K562 (cell line): Measurements from ENCODE around the gene TTC5. TPM values are rescaled to one million over a fixed set of nuclear protein-coding genes. Genes with fewer than 3 reads are reported as not detected.
A peak's percentile ranks its signal among the peaks of the same experiment; 100 is the strongest.

Experiments used
- AFF4 ChIP-seq: sonication (generic); formaldehyde crosslinking; IDR thresholded peaks from 2 replicates; pipeline ENCODE4 v1.8.0; 2023; ENCODE audit warnings: mild to moderate bottlenecking, missing genetic modification reagents
- ARID1B ChIP-seq: fragments of 450-650 bp; IDR thresholded peaks from 2 replicates; pipeline ENCODE4 v1.6.1; 2016; ENCODE audit warnings: antibody characterized with exemption, mild to moderate bottlenecking, inconsistent platforms
- BRCA1 ChIP-seq, 2 experiments: fragments of 450-650 bp in 1 of 2; sonication (generic) in 1 of 2; formaldehyde crosslinking in 1 of 2; IDR thresholded peaks; 2 replicates each; pipeline versions ENCODE4 v1.5.0 to v1.6.1; 2017 to 2020; ENCODE audit warnings: mild to moderate bottlenecking in 1 of 2, missing genetic modification reagents in 1 of 2
- CBFA2T3 ChIP-seq: fragments of 450-650 bp; IDR thresholded peaks from 2 replicates; pipeline ENCODE4 v1.6.1; 2017
- CC2D1A ChIP-seq: fragments of 450-650 bp; IDR thresholded peaks from 2 replicates; pipeline ENCODE4 v1.6.1; 2017; ENCODE audit warnings: mild to moderate bottlenecking
- CCNT2 ChIP-seq: IDR thresholded peaks from 2 replicates; pipeline ENCODE4 v1.6.1; 2011; ENCODE audit warnings: borderline replicate concordance, low read depth, mild to moderate bottlenecking, moderate library complexity, mixed read lengths, low read length; ENCODE audit not compliant: insufficient read length; ENCODE audit errors: extremely low read depth
- HDAC2 ChIP-seq: fragments of 450-650 bp; IDR thresholded peaks from 2 replicates; pipeline ENCODE4 v1.6.1; 2016; ENCODE audit warnings: mild to moderate bottlenecking
- KLF1 ChIP-seq: fragments of 450-650 bp; IDR thresholded peaks from 2 replicates; pipeline ENCODE4 v1.6.1; 2016; ENCODE audit warnings: missing genetic modification characterization, missing compliant biosample characterization
- MLLT1 ChIP-seq, 2 experiments: fragments of 450-650 bp; IDR thresholded peaks; 2 replicates each; pipeline ENCODE4 v1.6.1; 2016
- MTA3 ChIP-seq: fragments of 450-650 bp; formaldehyde crosslinking; IDR thresholded peaks from 2 replicates; pipeline ENCODE4 v1.6.1; 2017; ENCODE audit warnings: mild to moderate bottlenecking, borderline replicate concordance
- MYC ChIP-seq, 2 experiments: fragments of 250-450 bp in 1 of 2; sonication (Bioruptor Pico) in 1 of 2; IDR thresholded peaks; 2 replicates each; pipeline versions ENCODE4 v1.5.1 to v1.6.1; 2012 to 2021; ENCODE audit warnings: low read depth in 2 of 2, borderline replicate concordance in 1 of 2, improper control_type of control experiment in 1 of 2, low read length in 1 of 2, mild to moderate bottlenecking in 1 of 2, moderate library complexity in 1 of 2
- RBBP5 ChIP-seq: fragments of 200-600 bp; sonication (generic); IDR thresholded peaks from 2 replicates; pipeline ENCODE4 v1.6.1; 2012; ENCODE audit warnings: borderline replicate concordance, mild to moderate bottlenecking, low read length, control low read depth, inconsistent platforms; ENCODE audit not compliant: insufficient read depth, poor library complexity, severe bottlenecking
- RBM14 ChIP-seq: fragments of 200-400 bp; formaldehyde crosslinking; IDR thresholded peaks from 2 replicates; pipeline ENCODE4 v1.6.1; 2018; ENCODE audit warnings: low read depth, mild to moderate bottlenecking, low read length, moderate library complexity, borderline replicate concordance; ENCODE audit not compliant: insufficient read depth
- SAFB2 ChIP-seq: fragments of 200-400 bp; formaldehyde crosslinking; IDR thresholded peaks from 2 replicates; pipeline ENCODE4 v1.6.1; 2018; ENCODE audit warnings: borderline replicate concordance, low read length, low read depth, moderate library complexity; ENCODE audit not compliant: severe bottlenecking
- SIN3B ChIP-seq: fragments of 450-650 bp; IDR thresholded peaks from 2 replicates; pipeline ENCODE4 v1.6.1; 2017; ENCODE audit warnings: low read depth, mild to moderate bottlenecking, moderate library complexity
- SMC3 ChIP-seq: conservative IDR thresholded peaks from 2 replicates; pipeline ENCODE4 v1.6.1; 2011; ENCODE audit warnings: low read depth, low read length, improper control_type of control experiment; ENCODE audit not compliant: insufficient read depth
- SNRNP70 ChIP-seq: fragments of 200-400 bp; formaldehyde crosslinking; optimal IDR thresholded peaks from 2 replicates; pipeline ENCODE3; 2017; ENCODE audit warnings: low read depth, low read length
- SREBF1 ChIP-seq: fragments of 150-350 bp; IDR thresholded peaks from 2 replicates; pipeline ENCODE4 v1.6.1; 2014; ENCODE audit warnings: antibody characterized with exemption, low read depth, low read length, borderline replicate concordance
- ZFX ChIP-seq: sonication (generic); formaldehyde crosslinking; IDR thresholded peaks from 2 replicates; pipeline ENCODE4 v1.8.0; 2022; ENCODE audit warnings: mild to moderate bottlenecking, missing genetic modification reagents, moderate library complexity
- ZNF3 ChIP-seq: fragments of 250-450 bp; sonication (Bioruptor Pico); IDR thresholded peaks from 2 replicates; pipeline ENCODE4 v1.5.0; 2021; ENCODE audit warnings: mild to moderate bottlenecking, moderate library complexity
- polyA plus RNA-seq, 8 experiments: library from polyadenylated mRNA; depleted of rRNA in 4 of 8; stranded (reverse) in 5 of 8; unstranded in 3 of 8; fragments of >200 nt; fragmentation: Nextera tagmentation in 2 of 8; fragmentation: Illumina TruSeq in 1 of 8; extraction: Ambion mirVana in 2 of 8; extraction: Trizol in 1 of 8; gene quantifications; 2 replicates each; pipeline versions ENCODE4 v1.2.1 to v1.2.3, GENCODE V29; 2011 to 2014; ENCODE audit warnings: inconsistent platforms in 1 of 8, missing spikeins in 1 of 8
- total RNA-seq, 7 experiments: library from RNA; depleted of rRNA in 6 of 7; stranded (reverse); fragments of >200 nt in 6 of 7; fragmentation: Illumina TruSeq in 2 of 7; extraction: Trizol in 2 of 7; gene quantifications; 2 replicates each; pipeline versions ENCODE4 v1.2.1 to v1.2.3, GENCODE V29; 2011 to 2021; ENCODE audit warnings: low replicate concordance in 1 of 7

The TTC5 gene
- total and polyA plus RNA-seq, 9 of the 15 experiments (the other 6 are each of a cell fraction or from before 2014, with no cell fraction given): 4.8 to 17.1 (median 7.5) TPM

- TF ChIP-seq MYC (IDR thresholded peaks at IDR 0.05; ENCODE audit: low read depth, low read length) (0 out of 2 replicates have a peak, but pooled peaks have one; percentile 51), MYC (CRISPR knock-in tag; IDR thresholded peaks at IDR 0.05; ENCODE audit: borderline replicate concordance, low read depth) (no peak), MLLT1 (IDR thresholded peaks at IDR 0.05) (peak in 1 of 2 experiments; percentile 70; a peak in 1 of 4 replicates), RBBP5 (peak; percentile 96), SREBF1 (no peak), CCNT2 (no peak), SNRNP70 (no peak), KLF1 (no peak), RBM14 (no peak), SMC3 (peak; percentile 46; the same call in 1 of the 2 replicates), CC2D1A (peak; percentile 93), MTA3 (0 out of 2 replicates have a peak, but pooled peaks have one; percentile 36), SAFB2 (no peak), CBFA2T3 (no peak), ZNF3 (CRISPR knock-in tag) (no peak), ZFX (CRISPR knock-in tag) (no peak), ARID1B (peak; percentile 21; the same call in 1 of the 2 replicates), HDAC2 (peak; percentile 69), BRCA1 (IDR thresholded peaks at IDR 0.05) (no peak), BRCA1 (CRISPR knock-in tag; IDR thresholded peaks at IDR 0.05) (no peak), SIN3B (peak; percentile 59; the same call in 1 of the 2 replicates), AFF4 (0 out of 2 replicates have a peak, but pooled peaks have one; percentile 44)
These were observed at the start of gene TTC5 (continued) for GRCh38 chr14:20305265-20306078.
